ENCODE results near the gene PCTP.
A peak's percentile ranks its signal among the peaks of the same experiment; 100 is the strongest.

PCTP gene

GRCh38 chr17:55818451-55819375 is 67.9 kb downstream of the PCTP start:
- no peak overlapping the region for H3K14ac ChIP-seq (ENCODE audit: low read length)

DNA sequence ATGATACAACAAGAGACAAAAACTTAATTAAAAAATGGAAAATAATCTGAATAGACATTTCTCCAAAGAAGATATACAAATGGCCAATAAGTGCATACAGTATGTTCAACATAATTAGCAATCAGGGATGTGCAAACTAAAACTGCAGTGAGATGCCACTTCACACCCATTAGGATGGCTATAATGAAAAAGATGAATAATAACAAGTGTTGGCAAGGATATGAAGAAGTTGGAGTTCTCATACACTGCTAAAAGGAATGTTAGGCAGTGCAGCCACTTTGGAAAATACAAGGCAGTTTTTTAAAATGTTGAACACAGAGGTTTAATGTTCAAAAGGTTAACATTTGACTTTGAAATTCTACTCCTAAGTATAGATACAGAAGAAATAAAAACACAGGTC is 69.8 kb downstream of the PCTP start:
- no peak overlapping the region for H3K4me3 ChIP-seq (ENCODE audit: low read depth, low read length)
- no peak overlapping the region for H3K27ac ChIP-seq (ENCODE audit: low read depth, low read length)
- no peaks in the 10 kb centered on the region for H3K36me3 ChIP-seq (ENCODE audit: control insufficient read depth in 1 of 2, insufficient read depth in 2 of 2, low read length in 2 of 2)
- no peak overlapping the region for H3K4ac ChIP-seq (ENCODE audit: low read depth, low read length)
- no peak overlapping the region for H3K14ac ChIP-seq (ENCODE audit: low read length)
- no peak overlapping the region for H3K9ac ChIP-seq (ENCODE audit: low read length)
- H3K27me3 ChIP-seq (ENCODE audit: insufficient read depth, low read length), result no peaks in the 10 kb centered on the region
- H2AFZ ChIP-seq (ENCODE audit: insufficient read depth, low read length, poor library complexity), result no peak overlapping the region
- no peak overlapping the region for H3K4me2 ChIP-seq (ENCODE audit: low read length)
- no peak overlapping the region for H3K23ac ChIP-seq (ENCODE audit: low read length)
- no peak overlapping the region for H2AK5ac ChIP-seq (ENCODE audit: low read length)
- no peaks in the 10 kb centered on the region for H3K79me2 ChIP-seq (ENCODE audit: control insufficient read depth, insufficient read depth, low read length, poor library complexity)
- no peak overlapping the region for H2BK5ac ChIP-seq (ENCODE audit: low read depth, low read length, poor library complexity)
- H3K4me1 ChIP-seq (ENCODE audit: control insufficient read depth in 1 of 2, insufficient read depth in 2 of 2, low read length in 2 of 2), result no peaks in the 10 kb centered on the region
- H4K8ac ChIP-seq (ENCODE audit: low read depth, low read length), result no peak overlapping the region
- no peak overlapping the region for H4K12ac ChIP-seq (ENCODE audit: low read depth, low read length)
- H3K9me3 ChIP-seq (ENCODE audit: insufficient read depth, low read depth, low read length), result no peaks in the 10 kb centered on the region
- H3K18ac ChIP-seq (ENCODE audit: low read length), result no peak overlapping the region
- H2BK12ac ChIP-seq (ENCODE audit: low read length), result no peak overlapping the region
- DNase-seq, result no peak
- no peak overlapping the region for H2BK120ac ChIP-seq (ENCODE audit: insufficient read depth, low read length, poor library complexity)
- H4K91ac ChIP-seq (ENCODE audit: low read depth, low read length), result no peak overlapping the region
- H3K79me1 ChIP-seq (ENCODE audit: low read length), result no peaks in the 10 kb centered on the region

More at GRCh38 chr17:55818451-55819375, 67.9 kb downstream of the PCTP start:
- H2BK120ac ChIP-seq (ENCODE audit: insufficient read depth, low read length, poor library complexity), result no peak overlapping the region
- no peak overlapping the region for H2BK12ac ChIP-seq (ENCODE audit: low read length)
- no peak overlapping the region for H2BK5ac ChIP-seq (ENCODE audit: low read depth, low read length, poor library complexity)
- peaks cover 3% of the 10 kb centered on the region in 2 experiments for H3K4me1 ChIP-seq (ENCODE audit: control insufficient read depth in 1 of 2, insufficient read depth in 2 of 2, low read length in 2 of 2)
- no peaks in the 10 kb centered on the region for H3K27me3 ChIP-seq (ENCODE audit: insufficient read depth, low read length)
- H3K36me3 ChIP-seq (ENCODE audit: control insufficient read depth in 1 of 2, insufficient read depth in 2 of 2, low read length in 2 of 2), result no peaks in the 10 kb centered on the region
- no peak for DNase-seq
- H3K79me2 ChIP-seq (ENCODE audit: control insufficient read depth, insufficient read depth, low read length, poor library complexity), result no peaks in the 10 kb centered on the region
- H3K79me1 ChIP-seq (ENCODE audit: low read length), result no peaks in the 10 kb centered on the region
- H3K9ac ChIP-seq (ENCODE audit: low read length), result no peak overlapping the region
- H2AFZ ChIP-seq (ENCODE audit: insufficient read depth, low read length, poor library complexity), result no peak overlapping the region
- H3K18ac ChIP-seq (ENCODE audit: low read length), result no peak overlapping the region
- H3K4ac ChIP-seq (ENCODE audit: low read depth, low read length), result no peak overlapping the region
- H3K4me3 ChIP-seq (ENCODE audit: low read depth, low read length), result no peak overlapping the region
- H3K27ac ChIP-seq (ENCODE audit: low read depth, low read length), result no peak overlapping the region
- no peak overlapping the region for H4K8ac ChIP-seq (ENCODE audit: low read depth, low read length)
- no peaks in the 10 kb centered on the region for H3K9me3 ChIP-seq (ENCODE audit: insufficient read depth, low read depth, low read length)
- no peak overlapping the region for H2AK5ac ChIP-seq (ENCODE audit: low read length)
- no peak overlapping the region for H3K23ac ChIP-seq (ENCODE audit: low read length)
- no peak overlapping the region for H3K4me2 ChIP-seq (ENCODE audit: low read length)
- no CpG with 5 or more reads among the region's 5 CpGs for WGBS (ENCODE audit: extremely low coverage, insufficient coverage, insufficient read length)
- H4K12ac ChIP-seq (ENCODE audit: low read depth, low read length), result no peak overlapping the region
- no peak overlapping the region for H4K91ac ChIP-seq (ENCODE audit: low read depth, low read length)

DNA sequence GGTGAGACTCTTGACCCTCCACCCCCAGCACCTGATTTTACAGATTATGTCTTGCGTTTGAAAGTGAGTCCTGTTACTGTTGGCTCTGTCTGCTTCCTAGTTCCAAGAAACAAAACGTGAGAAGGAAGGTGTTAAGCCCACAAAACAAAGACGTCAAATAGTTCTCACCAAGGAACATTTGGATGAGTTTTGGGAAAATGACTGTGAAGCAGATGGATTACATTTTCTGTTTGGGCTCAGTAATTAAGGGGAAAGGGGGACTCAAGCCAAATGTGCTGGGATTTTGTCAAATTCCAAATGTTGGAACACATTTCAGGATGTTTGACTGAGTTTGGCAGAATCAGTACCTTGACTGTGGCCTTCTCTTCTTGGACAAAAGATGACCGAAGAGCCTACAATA is 71.2 kb downstream of the PCTP start:
- H3K4me1 ChIP-seq (ENCODE audit: control insufficient read depth in 1 of 2, insufficient read depth in 2 of 2, low read length in 2 of 2), result no peaks in the 10 kb centered on the region
- WGBS (ENCODE audit: extremely low coverage, insufficient coverage, insufficient read length), result no CpG with 5 or more reads among the region's 4 CpGs
- DNase-seq, result no peak

GRCh38 chr17:55825213-55825612 is 74.4 kb downstream of the PCTP start:
- Histone ChIP-seq H3K18ac (ENCODE audit: low read length) (no peak overlapping the region), H2BK120ac (ENCODE audit: insufficient read depth, low read length, poor library complexity) (no peak overlapping the region), H3K9ac (ENCODE audit: low read length) (no peak overlapping the region), H3K27ac (ENCODE audit: low read depth, low read length) (no peak overlapping the region), H3K9me3 (ENCODE audit: insufficient read depth, low read depth, low read length) (no peaks in the 10 kb centered on the region), H3K4me1 (ENCODE audit: control insufficient read depth in 1 of 2, insufficient read depth in 2 of 2, low read length in 2 of 2) (no peaks in the 10 kb centered on the region), H2BK5ac (ENCODE audit: low read depth, low read length, poor library complexity) (no peak overlapping the region), H3K36me3 (ENCODE audit: control insufficient read depth in 1 of 2, insufficient read depth in 2 of 2, low read length in 2 of 2) (no peaks in the 10 kb centered on the region), H3K4ac (ENCODE audit: low read depth, low read length) (no peak overlapping the region), H3K4me3 (ENCODE audit: low read depth, low read length) (no peak overlapping the region), H3K14ac (ENCODE audit: low read length) (no peak overlapping the region), H3K4me2 (ENCODE audit: low read length) (no peak overlapping the region), H2BK12ac (ENCODE audit: low read length) (no peak overlapping the region), H2AK5ac (ENCODE audit: low read length) (no peak overlapping the region), H4K8ac (ENCODE audit: low read depth, low read length) (no peak overlapping the region), H4K12ac (ENCODE audit: low read depth, low read length) (no peak overlapping the region), H2AFZ (ENCODE audit: insufficient read depth, low read length, poor library complexity) (no peak overlapping the region), H3K79me1 (ENCODE audit: low read length) (no peaks in the 10 kb centered on the region), H3K23ac (ENCODE audit: low read length) (no peak overlapping the region), H3K27me3 (ENCODE audit: insufficient read depth, low read length) (no peaks in the 10 kb centered on the region), H4K91ac (ENCODE audit: low read depth, low read length) (no peak overlapping the region), H3K79me2 (ENCODE audit: control insufficient read depth, insufficient read depth, low read length, poor library complexity) (no peaks in the 10 kb centered on the region)
- no CpG with 5 or more reads among the region's 2 CpGs for WGBS (ENCODE audit: extremely low coverage, insufficient coverage, insufficient read length)
- DNase-seq, result peak in 1 of 2 donors; percentile 6

More for the DNA sequence above, 71.2 kb downstream of the PCTP start:
- Histone ChIP-seq H3K4me2 (ENCODE audit: low read length) (no peak overlapping the region), H3K18ac (ENCODE audit: low read length) (no peak overlapping the region), H2AK5ac (ENCODE audit: low read length) (no peak overlapping the region), H3K4me3 (ENCODE audit: low read depth, low read length) (no peak overlapping the region), H2BK120ac (ENCODE audit: insufficient read depth, low read length, poor library complexity) (no peak overlapping the region), H3K79me1 (ENCODE audit: low read length) (no peaks in the 10 kb centered on the region), H2BK5ac (ENCODE audit: low read depth, low read length, poor library complexity) (no peak overlapping the region), H3K23ac (ENCODE audit: low read length) (no peak overlapping the region), H3K27ac (ENCODE audit: low read depth, low read length) (no peak overlapping the region), H3K9ac (ENCODE audit: low read length) (no peak overlapping the region), H3K36me3 (ENCODE audit: control insufficient read depth in 1 of 2, insufficient read depth in 2 of 2, low read length in 2 of 2) (no peaks in the 10 kb centered on the region), H3K14ac (ENCODE audit: low read length) (no peak overlapping the region), H3K9me3 (ENCODE audit: insufficient read depth, low read depth, low read length) (no peaks in the 10 kb centered on the region), H3K79me2 (ENCODE audit: control insufficient read depth, insufficient read depth, low read length, poor library complexity) (no peaks in the 10 kb centered on the region), H2AFZ (ENCODE audit: insufficient read depth, low read length, poor library complexity) (no peak overlapping the region), H4K12ac (ENCODE audit: low read depth, low read length) (no peak overlapping the region), H3K27me3 (ENCODE audit: insufficient read depth, low read length) (no peaks in the 10 kb centered on the region), H2BK12ac (ENCODE audit: low read length) (no peak overlapping the region), H4K91ac (ENCODE audit: low read depth, low read length) (no peak overlapping the region), H4K8ac (ENCODE audit: low read depth, low read length) (no peak overlapping the region), H3K4ac (ENCODE audit: low read depth, low read length) (no peak overlapping the region)
